Measurements from ENCODE around the gene AP1S3.

GRCh38 chr2:223774193-223774592 is 63.2 kb downstream of the AP1S3 start:
- TF ChIP-seq CTCF (IDR thresholded peaks at IDR 0.05; ENCODE audit: low read length) = no peak
- TF ChIP-seq EZH2 (optimal IDR thresholded peaks at IDR 0.05; ENCODE audit: low read depth, low read length) = no peak
- no peak for TF ChIP-seq EZH2phosphoT487 (IDR thresholded peaks at IDR 0.05; ENCODE audit: low read length)

Data from MM.1S (cell line).